Measurements from ENCODE around the gene CLDN14.

CLDN14 gene

GRCh38 chr21:36518883-36519492 lies 39.1 kb upstream of the CLDN14 start:
- no peak for TF ChIP-seq CTCF (IDR thresholded peaks at IDR 0.05; ENCODE audit: low read depth, low read length, missing control alignments)
- no peak for DNase-seq (ENCODE audit: extremely low read depth, low read depth)
- no peak overlapping the region for H3K4me3 ChIP-seq (replicated peaks; ENCODE audit: low read depth, low read length)

- H3K4me3 ChIP-seq (replicated peaks; ENCODE audit: low read depth, low read length), result no peak overlapping the region
- no peak for DNase-seq (ENCODE audit: extremely low read depth, low read depth)
- no peak for TF ChIP-seq CTCF (IDR thresholded peaks at IDR 0.05; ENCODE audit: low read depth, low read length, missing control alignments)
These were observed 37.6 kb upstream of the CLDN14 start for GRCh38 chr21:36517366-36518075.

- no peak for DNase-seq (ENCODE audit: extremely low read depth, low read depth)
- H3K4me3 ChIP-seq (replicated peaks; ENCODE audit: low read depth, low read length), result no peak overlapping the region
- no peak for TF ChIP-seq CTCF (IDR thresholded peaks at IDR 0.05; ENCODE audit: low read depth, low read length, missing control alignments)
These were observed 36.4 kb upstream of the CLDN14 start for GRCh38 chr21:36516281-36516680.

- DNase-seq (ENCODE audit: extremely low read depth, low read depth), result no peak
- H3K4me3 ChIP-seq (replicated peaks; ENCODE audit: low read depth, low read length), result no peak overlapping the region
These were observed 33.5 kb upstream of the CLDN14 start for GRCh38 chr21:36513430-36513829.

GRCh38 chr21:36512971-36513370 lies 33.0 kb upstream of the CLDN14 start:
- TF ChIP-seq CTCF (IDR thresholded peaks at IDR 0.05; ENCODE audit: low read depth, low read length, missing control alignments), result no peak
- no peak for DNase-seq (ENCODE audit: extremely low read depth, low read depth)
- no peak overlapping the region for H3K4me3 ChIP-seq (replicated peaks; ENCODE audit: low read depth, low read length)

More at GRCh38 chr21:36513430-36513829, 33.5 kb upstream of the CLDN14 start:
- no peak for TF ChIP-seq CTCF (IDR thresholded peaks at IDR 0.05; ENCODE audit: low read depth, low read length, missing control alignments)

- no peak overlapping the region for H3K4me3 ChIP-seq (replicated peaks; ENCODE audit: low read depth, low read length)
- peak; percentile 75 for DNase-seq (ENCODE audit: extremely low read depth, low read depth)
- no peak for TF ChIP-seq CTCF (IDR thresholded peaks at IDR 0.05; ENCODE audit: low read depth, low read length, missing control alignments)
These were observed 31.7 kb upstream of the CLDN14 start for GRCh38 chr21:36511484-36512220.

Data from HFF-Myc (cell line).